ENCODE data around the gene RNF14. TPM values are rescaled to one million over a fixed set of nuclear protein-coding genes. Genes with fewer than 3 reads are reported as not detected.

Gene RNF14
- total RNA-seq, 1 experiment from 2014 or later: 20.5 TPM

DNA sequence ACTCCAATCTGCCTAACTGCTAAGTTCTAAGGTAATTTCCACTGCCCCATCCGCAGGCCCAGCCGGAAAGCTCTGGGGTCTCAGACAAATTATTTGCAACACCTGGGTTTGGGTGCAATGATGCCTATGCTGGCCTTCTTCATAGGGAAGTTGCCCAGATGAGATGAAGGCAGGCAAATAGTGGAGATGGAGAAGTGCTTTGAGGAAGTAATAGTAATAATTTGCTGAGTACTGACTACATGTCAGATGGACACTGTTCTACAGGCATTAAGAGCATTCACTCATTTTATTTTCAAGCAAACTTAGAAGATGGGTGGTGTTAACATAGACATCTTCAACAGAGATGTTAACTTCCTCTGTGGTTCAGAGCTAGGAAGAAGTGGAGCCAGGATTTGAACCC lies 14.7 kb upstream of the RNF14 start (continued):
- TF ChIP-seq, protein P1, sequence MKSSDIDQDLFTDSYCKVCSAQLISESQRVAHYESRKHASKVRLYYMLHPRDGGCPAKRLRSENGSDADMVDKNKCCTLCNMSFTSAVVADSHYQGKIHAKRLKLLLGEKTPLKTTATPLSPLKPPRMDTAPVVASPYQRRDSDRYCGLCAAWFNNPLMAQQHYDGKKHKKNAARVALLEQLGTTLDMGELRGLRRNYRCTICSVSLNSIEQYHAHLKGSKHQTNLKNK (CRISPR knock-in tag; IDR thresholded peaks at IDR 0.05): no peak
- TF ChIP-seq MYBL2 (CRISPR knock-in tag; IDR thresholded peaks at IDR 0.05): no peak
- no peak for TF ChIP-seq GABPB1 (CRISPR knock-in tag; IDR thresholded peaks at IDR 0.05)
- TF ChIP-seq JUN (CRISPR knock-in tag; IDR thresholded peaks at IDR 0.05): no peak
- TF ChIP-seq, protein P2, sequence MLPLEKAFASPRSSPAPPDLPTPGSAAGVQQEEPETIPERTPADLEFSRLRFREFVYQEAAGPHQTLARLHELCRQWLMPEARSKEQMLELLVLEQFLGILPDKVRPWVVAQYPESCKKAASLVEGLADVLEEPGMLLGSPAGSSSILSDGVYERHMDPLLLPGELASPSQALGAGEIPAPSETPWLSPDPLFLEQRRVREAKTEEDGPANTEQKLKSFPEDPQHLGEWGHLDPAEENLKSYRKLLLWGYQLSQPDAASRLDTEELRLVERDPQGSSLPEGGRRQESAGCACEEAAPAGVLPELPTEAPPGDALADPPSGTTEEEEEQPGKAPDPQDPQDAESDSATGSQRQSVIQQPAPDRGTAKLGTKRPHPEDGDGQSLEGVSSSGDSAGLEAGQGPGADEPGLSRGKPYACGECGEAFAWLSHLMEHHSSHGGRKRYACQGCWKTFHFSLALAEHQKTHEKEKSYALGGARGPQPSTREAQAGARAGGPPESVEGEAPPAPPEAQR (CRISPR knock-in tag; IDR thresholded peaks at IDR 0.05): no peak
- TF ChIP-seq, protein P3, sequence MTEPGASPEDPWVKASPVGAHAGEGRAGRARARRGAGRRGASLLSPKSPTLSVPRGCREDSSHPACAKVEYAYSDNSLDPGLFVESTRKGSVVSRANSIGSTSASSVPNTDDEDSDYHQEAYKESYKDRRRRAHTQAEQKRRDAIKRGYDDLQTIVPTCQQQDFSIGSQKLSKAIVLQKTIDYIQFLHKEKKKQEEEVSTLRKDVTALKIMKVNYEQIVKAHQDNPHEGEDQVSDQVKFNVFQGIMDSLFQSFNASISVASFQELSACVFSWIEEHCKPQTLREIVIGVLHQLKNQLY (CRISPR knock-in tag; IDR thresholded peaks at IDR 0.05): no peak
- no peak for TF ChIP-seq ATF1 (CRISPR knock-in tag; IDR thresholded peaks at IDR 0.05)

DNA sequence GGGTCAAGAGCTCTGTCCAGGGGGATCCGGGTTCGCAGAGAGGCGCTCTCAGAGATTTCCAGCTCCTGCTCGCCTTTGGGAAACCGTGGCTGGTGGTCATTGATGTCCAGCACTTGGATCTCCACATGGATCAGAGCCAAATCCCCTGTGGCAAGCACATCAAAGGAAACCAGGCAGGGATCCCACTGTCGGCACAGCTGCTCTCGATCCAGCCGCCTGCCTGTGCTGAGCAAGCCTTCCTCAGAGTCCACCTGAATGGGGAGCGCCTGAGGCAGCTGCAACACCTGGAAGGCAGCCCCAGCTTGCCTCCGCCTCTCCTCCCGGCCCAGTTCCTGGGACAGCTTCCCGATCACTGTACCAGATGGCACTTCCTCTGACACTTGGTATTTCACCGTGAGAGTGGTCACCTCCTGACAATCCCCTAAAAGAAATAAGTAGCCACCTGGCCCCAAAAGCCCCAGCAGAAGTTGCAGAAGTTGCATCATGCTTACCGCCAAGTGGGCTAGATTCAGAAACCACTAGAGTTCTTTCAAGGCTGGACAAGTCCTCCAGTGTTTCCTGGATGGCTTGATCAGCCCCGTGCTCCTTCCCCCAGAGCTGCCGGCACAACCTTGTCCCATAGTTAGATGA lies 11.4 kb upstream of the RNF14 start:
- ATAC-seq (no peak), DNase-seq (ENCODE audit: low spot score) (no peak)
- H3K4me1 Mint-ChIP-seq: peaks cover 38% of the 10 kb centered on the region
- no peak overlapping the region for H3K4me3 Mint-ChIP-seq
- H3K9me3 Mint-ChIP-seq: no peaks in the 10 kb centered on the region
- ChIA-PET CTCF (interaction anchor here (0.5 to 7.4 kb wide), 18 partner anchors 10 to 700 kb away, joined by 3 to 136 read pairs (median 4); partner anchors contain the start of genes DELE1, FCHSD1, PCDH1 and RNF14), POLR2A (interaction anchor here (0.8 to 1.3 kb wide), 3 partner anchors 13 to 79 kb away, joined by 3 to 4 read pairs (median 3); partner anchors contain the start of genes DELE1 and PCDH1)
- no peaks in the 10 kb centered on the region for H3K36me3 Mint-ChIP-seq
- TF ChIP-seq, protein P4, sequence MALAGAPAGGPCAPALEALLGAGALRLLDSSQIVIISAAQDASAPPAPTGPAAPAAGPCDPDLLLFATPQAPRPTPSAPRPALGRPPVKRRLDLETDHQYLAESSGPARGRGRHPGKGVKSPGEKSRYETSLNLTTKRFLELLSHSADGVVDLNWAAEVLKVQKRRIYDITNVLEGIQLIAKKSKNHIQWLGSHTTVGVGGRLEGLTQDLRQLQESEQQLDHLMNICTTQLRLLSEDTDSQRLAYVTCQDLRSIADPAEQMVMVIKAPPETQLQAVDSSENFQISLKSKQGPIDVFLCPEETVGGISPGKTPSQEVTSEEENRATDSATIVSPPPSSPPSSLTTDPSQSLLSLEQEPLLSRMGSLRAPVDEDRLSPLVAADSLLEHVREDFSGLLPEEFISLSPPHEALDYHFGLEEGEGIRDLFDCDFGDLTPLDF (CRISPR knock-in tag; IDR thresholded peaks at IDR 0.05): no peak
- TF ChIP-seq RORB (CRISPR knock-in tag; IDR thresholded peaks at IDR 0.05): no peak
- no peak for TF ChIP-seq ZNF138 (CRISPR knock-in tag; conservative IDR thresholded peaks at IDR 0.05)
- TF ChIP-seq, protein P5, sequence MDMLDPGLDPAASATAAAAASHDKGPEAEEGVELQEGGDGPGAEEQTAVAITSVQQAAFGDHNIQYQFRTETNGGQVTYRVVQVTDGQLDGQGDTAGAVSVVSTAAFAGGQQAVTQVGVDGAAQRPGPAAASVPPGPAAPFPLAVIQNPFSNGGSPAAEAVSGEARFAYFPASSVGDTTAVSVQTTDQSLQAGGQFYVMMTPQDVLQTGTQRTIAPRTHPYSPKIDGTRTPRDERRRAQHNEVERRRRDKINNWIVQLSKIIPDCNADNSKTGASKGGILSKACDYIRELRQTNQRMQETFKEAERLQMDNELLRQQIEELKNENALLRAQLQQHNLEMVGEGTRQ (CRISPR knock-in tag; IDR thresholded peaks at IDR 0.05): no peak
- no peak for TF ChIP-seq ZNF396 (CRISPR knock-in tag; IDR thresholded peaks at IDR 0.05; ENCODE audit: borderline replicate concordance)
- no peak for TF ChIP-seq JAZF1 (CRISPR knock-in tag; IDR thresholded peaks at IDR 0.05)
- no peak for TF ChIP-seq TCF7 (CRISPR knock-in tag; IDR thresholded peaks at IDR 0.05; ENCODE audit: low read depth)
- no peak for TF ChIP-seq FOXK1 (CRISPR knock-in tag; IDR thresholded peaks at IDR 0.05)
- no peak for TF ChIP-seq ESRRA (CRISPR knock-in tag; IDR thresholded peaks at IDR 0.05; ENCODE audit: borderline replicate concordance)
- TF ChIP-seq, protein P6, sequence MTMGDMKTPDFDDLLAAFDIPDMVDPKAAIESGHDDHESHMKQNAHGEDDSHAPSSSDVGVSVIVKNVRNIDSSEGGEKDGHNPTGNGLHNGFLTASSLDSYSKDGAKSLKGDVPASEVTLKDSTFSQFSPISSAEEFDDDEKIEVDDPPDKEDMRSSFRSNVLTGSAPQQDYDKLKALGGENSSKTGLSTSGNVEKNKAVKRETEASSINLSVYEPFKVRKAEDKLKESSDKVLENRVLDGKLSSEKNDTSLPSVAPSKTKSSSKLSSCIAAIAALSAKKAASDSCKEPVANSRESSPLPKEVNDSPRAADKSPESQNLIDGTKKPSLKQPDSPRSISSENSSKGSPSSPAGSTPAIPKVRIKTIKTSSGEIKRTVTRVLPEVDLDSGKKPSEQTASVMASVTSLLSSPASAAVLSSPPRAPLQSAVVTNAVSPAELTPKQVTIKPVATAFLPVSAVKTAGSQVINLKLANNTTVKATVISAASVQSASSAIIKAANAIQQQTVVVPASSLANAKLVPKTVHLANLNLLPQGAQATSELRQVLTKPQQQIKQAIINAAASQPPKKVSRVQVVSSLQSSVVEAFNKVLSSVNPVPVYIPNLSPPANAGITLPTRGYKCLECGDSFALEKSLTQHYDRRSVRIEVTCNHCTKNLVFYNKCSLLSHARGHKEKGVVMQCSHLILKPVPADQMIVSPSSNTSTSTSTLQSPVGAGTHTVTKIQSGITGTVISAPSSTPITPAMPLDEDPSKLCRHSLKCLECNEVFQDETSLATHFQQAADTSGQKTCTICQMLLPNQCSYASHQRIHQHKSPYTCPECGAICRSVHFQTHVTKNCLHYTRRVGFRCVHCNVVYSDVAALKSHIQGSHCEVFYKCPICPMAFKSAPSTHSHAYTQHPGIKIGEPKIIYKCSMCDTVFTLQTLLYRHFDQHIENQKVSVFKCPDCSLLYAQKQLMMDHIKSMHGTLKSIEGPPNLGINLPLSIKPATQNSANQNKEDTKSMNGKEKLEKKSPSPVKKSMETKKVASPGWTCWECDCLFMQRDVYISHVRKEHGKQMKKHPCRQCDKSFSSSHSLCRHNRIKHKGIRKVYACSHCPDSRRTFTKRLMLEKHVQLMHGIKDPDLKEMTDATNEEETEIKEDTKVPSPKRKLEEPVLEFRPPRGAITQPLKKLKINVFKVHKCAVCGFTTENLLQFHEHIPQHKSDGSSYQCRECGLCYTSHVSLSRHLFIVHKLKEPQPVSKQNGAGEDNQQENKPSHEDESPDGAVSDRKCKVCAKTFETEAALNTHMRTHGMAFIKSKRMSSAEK (CRISPR knock-in tag; IDR thresholded peaks at IDR 0.05; ENCODE audit: borderline replicate concordance): no peak
- TF ChIP-seq ETV6 (CRISPR knock-in tag; IDR thresholded peaks at IDR 0.05): no peak
- TF ChIP-seq GTF2I (CRISPR knock-in tag; conservative IDR thresholded peaks at IDR 0.05): no peak
- TF ChIP-seq, protein P7, sequence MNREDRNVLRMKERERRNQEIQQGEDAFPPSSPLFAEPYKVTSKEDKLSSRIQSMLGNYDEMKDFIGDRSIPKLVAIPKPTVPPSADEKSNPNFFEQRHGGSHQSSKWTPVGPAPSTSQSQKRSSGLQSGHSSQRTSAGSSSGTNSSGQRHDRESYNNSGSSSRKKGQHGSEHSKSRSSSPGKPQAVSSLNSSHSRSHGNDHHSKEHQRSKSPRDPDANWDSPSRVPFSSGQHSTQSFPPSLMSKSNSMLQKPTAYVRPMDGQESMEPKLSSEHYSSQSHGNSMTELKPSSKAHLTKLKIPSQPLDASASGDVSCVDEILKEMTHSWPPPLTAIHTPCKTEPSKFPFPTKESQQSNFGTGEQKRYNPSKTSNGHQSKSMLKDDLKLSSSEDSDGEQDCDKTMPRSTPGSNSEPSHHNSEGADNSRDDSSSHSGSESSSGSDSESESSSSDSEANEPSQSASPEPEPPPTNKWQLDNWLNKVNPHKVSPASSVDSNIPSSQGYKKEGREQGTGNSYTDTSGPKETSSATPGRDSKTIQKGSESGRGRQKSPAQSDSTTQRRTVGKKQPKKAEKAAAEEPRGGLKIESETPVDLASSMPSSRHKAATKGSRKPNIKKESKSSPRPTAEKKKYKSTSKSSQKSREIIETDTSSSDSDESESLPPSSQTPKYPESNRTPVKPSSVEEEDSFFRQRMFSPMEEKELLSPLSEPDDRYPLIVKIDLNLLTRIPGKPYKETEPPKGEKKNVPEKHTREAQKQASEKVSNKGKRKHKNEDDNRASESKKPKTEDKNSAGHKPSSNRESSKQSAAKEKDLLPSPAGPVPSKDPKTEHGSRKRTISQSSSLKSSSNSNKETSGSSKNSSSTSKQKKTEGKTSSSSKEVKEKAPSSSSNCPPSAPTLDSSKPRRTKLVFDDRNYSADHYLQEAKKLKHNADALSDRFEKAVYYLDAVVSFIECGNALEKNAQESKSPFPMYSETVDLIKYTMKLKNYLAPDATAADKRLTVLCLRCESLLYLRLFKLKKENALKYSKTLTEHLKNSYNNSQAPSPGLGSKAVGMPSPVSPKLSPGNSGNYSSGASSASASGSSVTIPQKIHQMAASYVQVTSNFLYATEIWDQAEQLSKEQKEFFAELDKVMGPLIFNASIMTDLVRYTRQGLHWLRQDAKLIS (CRISPR knock-in tag; IDR thresholded peaks at IDR 0.05; ENCODE audit: borderline replicate concordance): no peak
- no peaks in the 10 kb centered on the region for H3K27me3 Mint-ChIP-seq (ENCODE audit: low read depth)
- no peak overlapping the region for H3K27ac Mint-ChIP-seq
